Measurements from ENCODE around the gene FXYD7. TPM values are rescaled to one million over a fixed set of nuclear protein-coding genes. Genes with fewer than 3 reads are reported as not detected.

The FXYD7 gene
- polyA plus RNA-seq, 1 donor (not counting 4 experiments of a cell fraction or from before 2014, with no cell fraction given): not detected

DNA sequence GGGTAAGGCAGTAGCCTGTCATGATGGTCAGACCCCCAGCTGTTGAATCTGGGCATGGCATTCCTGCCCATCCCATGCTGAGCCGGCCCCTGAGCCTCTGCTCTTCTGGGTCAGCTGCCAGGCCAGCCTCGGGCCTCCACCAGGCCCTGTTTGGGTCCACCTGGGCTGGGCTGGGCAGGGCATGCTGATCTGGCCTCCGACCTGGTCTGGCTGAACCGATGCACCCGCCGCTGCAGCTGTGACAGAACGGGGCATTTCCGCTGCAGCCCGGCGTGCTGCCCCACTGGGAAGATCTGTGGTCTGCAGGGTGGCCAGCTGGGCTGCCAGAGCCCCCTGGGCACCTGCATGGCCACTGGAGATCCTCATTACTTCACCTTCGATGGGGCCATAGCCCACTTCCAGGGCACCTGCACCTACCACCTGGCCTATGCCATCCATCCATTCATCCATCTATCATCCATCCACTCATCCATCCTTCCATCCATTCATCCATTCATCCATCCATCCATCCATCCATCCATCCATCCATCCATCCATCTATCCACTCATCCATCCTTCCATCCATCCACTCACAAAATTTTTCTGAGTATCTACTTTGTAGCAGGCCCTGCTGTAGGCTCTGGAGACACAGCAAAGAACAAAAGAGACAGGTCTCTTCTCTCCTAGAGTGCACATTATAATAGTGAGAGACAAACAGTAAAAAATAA is 49.0 kb upstream of the FXYD7 start:
- Histone ChIP-seq H3K36me3 (ENCODE audit: control insufficient read depth in 2 of 2, extremely low read depth in 1 of 2, insufficient read depth in 2 of 2, low read length in 2 of 2) (no peaks in the 10 kb centered on the region), H3K4me2 (ENCODE audit: control insufficient read depth, extremely low read depth, insufficient read depth, low read depth, low read length) (no peak overlapping the region), H3K27ac (ENCODE audit: control insufficient read depth, insufficient read depth, low read length) (no peak overlapping the region), H3K27me3 (ENCODE audit: control insufficient read depth, extremely low read depth, insufficient read depth, low read length) (no peaks in the 10 kb centered on the region), H3K9ac (ENCODE audit: control insufficient read depth, extremely low read depth, insufficient read depth, low read length) (no peak overlapping the region), H3K79me2 (ENCODE audit: control insufficient read depth, insufficient read depth, low read length) (no peaks in the 10 kb centered on the region), H3K9me3 (ENCODE audit: control insufficient read depth, low read depth, low read length) (no peaks in the 10 kb centered on the region), H3K4me1 (ENCODE audit: control insufficient read depth, extremely low read depth, insufficient read depth, low read length) (peaks cover 40% of the 10 kb centered on the region), H3K9me1 (ENCODE audit: control insufficient read depth, extremely low read depth, insufficient read depth, low read length) (no peaks in the 10 kb centered on the region), H2AFZ (ENCODE audit: control insufficient read depth, low read length) (no peak overlapping the region), H4K20me1 (ENCODE audit: control insufficient read depth, extremely low read depth, insufficient read depth, low read length) (no peaks in the 10 kb centered on the region), H3K4me3 (ENCODE audit: control insufficient read depth in 2 of 3, extremely low read depth in 1 of 3, insufficient read depth in 2 of 3, low read depth in 1 of 3, low read length in 3 of 3) (no peak overlapping the region)
- no peak for TF ChIP-seq EZH2 (IDR thresholded peaks at IDR 0.05; ENCODE audit: low read length)
- TF ChIP-seq, protein P1, sequence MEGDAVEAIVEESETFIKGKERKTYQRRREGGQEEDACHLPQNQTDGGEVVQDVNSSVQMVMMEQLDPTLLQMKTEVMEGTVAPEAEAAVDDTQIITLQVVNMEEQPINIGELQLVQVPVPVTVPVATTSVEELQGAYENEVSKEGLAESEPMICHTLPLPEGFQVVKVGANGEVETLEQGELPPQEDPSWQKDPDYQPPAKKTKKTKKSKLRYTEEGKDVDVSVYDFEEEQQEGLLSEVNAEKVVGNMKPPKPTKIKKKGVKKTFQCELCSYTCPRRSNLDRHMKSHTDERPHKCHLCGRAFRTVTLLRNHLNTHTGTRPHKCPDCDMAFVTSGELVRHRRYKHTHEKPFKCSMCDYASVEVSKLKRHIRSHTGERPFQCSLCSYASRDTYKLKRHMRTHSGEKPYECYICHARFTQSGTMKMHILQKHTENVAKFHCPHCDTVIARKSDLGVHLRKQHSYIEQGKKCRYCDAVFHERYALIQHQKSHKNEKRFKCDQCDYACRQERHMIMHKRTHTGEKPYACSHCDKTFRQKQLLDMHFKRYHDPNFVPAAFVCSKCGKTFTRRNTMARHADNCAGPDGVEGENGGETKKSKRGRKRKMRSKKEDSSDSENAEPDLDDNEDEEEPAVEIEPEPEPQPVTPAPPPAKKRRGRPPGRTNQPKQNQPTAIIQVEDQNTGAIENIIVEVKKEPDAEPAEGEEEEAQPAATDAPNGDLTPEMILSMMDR (optimal IDR thresholded peaks at IDR 0.05 in 1 of 3, IDR thresholded peaks at IDR 0.05 in 1 of 3, conservative IDR thresholded peaks at IDR 0.05 in 1 of 3; ENCODE audit: extremely low read depth in 1 of 3, insufficient read depth in 2 of 3, low read length in 3 of 3): no peak
- DNase-seq (ENCODE audit: low read depth, low spot score) (no peak), FAIRE-seq (no peak)
- dilution Hi-C loops (cut with MboI; ENCODE audit: extremely low pct_ligation_motif_present, low sequenced_read_pairs): no loop called here

DNA sequence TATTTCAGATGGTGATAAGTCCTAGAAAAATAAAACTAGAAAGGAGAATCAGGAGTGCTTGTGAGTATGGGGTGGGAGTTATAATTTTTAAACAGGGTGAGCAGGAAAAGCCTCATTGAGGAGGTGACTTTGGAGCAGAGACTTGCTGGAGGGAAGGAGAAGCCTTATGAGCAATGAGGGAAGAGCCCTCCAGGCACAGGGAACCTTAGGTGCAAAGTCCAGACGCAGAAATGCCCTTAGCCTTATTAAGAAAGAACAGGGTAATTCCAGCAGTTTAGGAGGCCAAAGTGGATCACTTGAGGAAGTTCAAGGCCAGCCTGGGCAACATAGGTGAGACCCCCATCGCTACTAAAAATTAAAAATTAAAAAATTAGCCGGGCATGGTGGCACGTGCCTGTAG is 48.4 kb upstream of the FXYD7 start:
- no peak overlapping the region for H3K4me2 ChIP-seq (ENCODE audit: control insufficient read depth, extremely low read depth, insufficient read depth, low read depth, low read length)
- no peaks in the 10 kb centered on the region for H3K79me2 ChIP-seq (ENCODE audit: control insufficient read depth, insufficient read depth, low read length)
- H3K27ac ChIP-seq (ENCODE audit: control insufficient read depth, insufficient read depth, low read length): no peak overlapping the region
- H3K9me1 ChIP-seq (ENCODE audit: control insufficient read depth, extremely low read depth, insufficient read depth, low read length): no peaks in the 10 kb centered on the region
- H4K20me1 ChIP-seq (ENCODE audit: control insufficient read depth, extremely low read depth, insufficient read depth, low read length): no peaks in the 10 kb centered on the region
- no peak overlapping the region for H2AFZ ChIP-seq (ENCODE audit: control insufficient read depth, low read length)
- no peak for DNase-seq (ENCODE audit: low read depth, low spot score)
- H3K9me3 ChIP-seq (ENCODE audit: control insufficient read depth, low read depth, low read length): no peaks in the 10 kb centered on the region
- H3K9ac ChIP-seq (ENCODE audit: control insufficient read depth, extremely low read depth, insufficient read depth, low read length): no peak overlapping the region
- no peak for FAIRE-seq
- no peak for TF ChIP-seq EZH2 (IDR thresholded peaks at IDR 0.05; ENCODE audit: low read length)
- TF ChIP-seq, protein P1 (optimal IDR thresholded peaks at IDR 0.05 in 1 of 3, IDR thresholded peaks at IDR 0.05 in 1 of 3, conservative IDR thresholded peaks at IDR 0.05 in 1 of 3; ENCODE audit: extremely low read depth in 1 of 3, insufficient read depth in 2 of 3, low read length in 3 of 3): no peak
- H3K36me3 ChIP-seq (ENCODE audit: control insufficient read depth in 2 of 2, extremely low read depth in 1 of 2, insufficient read depth in 2 of 2, low read length in 2 of 2): no peaks in the 10 kb centered on the region
- H3K4me3 ChIP-seq (ENCODE audit: control insufficient read depth in 2 of 3, extremely low read depth in 1 of 3, insufficient read depth in 2 of 3, low read depth in 1 of 3, low read length in 3 of 3): no peak overlapping the region
- peaks cover 41% of the 10 kb centered on the region for H3K4me1 ChIP-seq (ENCODE audit: control insufficient read depth, extremely low read depth, insufficient read depth, low read length)
- dilution Hi-C loops (cut with MboI; ENCODE audit: extremely low pct_ligation_motif_present, low sequenced_read_pairs): no loop called here
- no peaks in the 10 kb centered on the region for H3K27me3 ChIP-seq (ENCODE audit: control insufficient read depth, extremely low read depth, insufficient read depth, low read length)
